Measurements from ENCODE around the gene MYD88. TPM values are rescaled to one million over a fixed set of nuclear protein-coding genes. Genes with fewer than 3 reads are reported as not detected.
A peak's percentile ranks its signal among the peaks of the same experiment; 100 is the strongest.

MYD88 gene
- polyA plus RNA-seq, 3 donors = 286 to 427 (median 398) TPM

- Histone ChIP-seq H2AFZ (ENCODE audit: insufficient read depth, low read depth, low read length, poor library complexity, severe bottlenecking) (no peak overlapping the region), H3K9ac (ENCODE audit: insufficient read depth, low read length, poor library complexity, severe bottlenecking) (no peak overlapping the region), H3K27ac (ENCODE audit: low read depth in 1 of 2, low read length in 2 of 2) (no peak overlapping the region), H3K4me3 (replicated peaks in 1 of 3; ENCODE audit: low read depth in 2 of 3, low read length in 3 of 3) (no peak overlapping the region), H3K4me1 (ENCODE audit: control insufficient read depth in 1 of 2, insufficient read depth in 2 of 2, low read length in 2 of 2) (peaks cover 56% of the 10 kb centered on the region in 2 donors), H3K4me2 (replicated peaks; ENCODE audit: extremely low read depth, low read length, poor library complexity, severe bottlenecking) (no peak overlapping the region), H3K79me2 (ENCODE audit: insufficient read depth, low read length) (no peaks in the 10 kb centered on the region), H3K27me3 (ENCODE audit: control insufficient read depth in 2 of 2, insufficient read depth in 2 of 2, low read length in 2 of 2) (no peaks in the 10 kb centered on the region), H4K20me1 (ENCODE audit: insufficient read depth, low read length) (no peaks in the 10 kb centered on the region), H3K9me3 (replicated peaks in 1 of 2; ENCODE audit: control insufficient read depth in 1 of 2, insufficient read depth in 1 of 2, low read length in 2 of 2) (no peaks in the 10 kb centered on the region), H3K36me3 (replicated peaks in 1 of 2; ENCODE audit: control insufficient read depth in 1 of 2, insufficient read depth in 2 of 2, low read length in 2 of 2) (no peaks in the 10 kb centered on the region)
- DNase-seq = no peak
- intact Hi-C loops (cut with micrococcal nuclease) = no loop called here
- no CpG with 5 or more reads among the region's 2 CpGs for WGBS (ENCODE audit: insufficient coverage)
- no peak for TF ChIP-seq CTCF (IDR thresholded peaks at IDR 0.05)
- no peaks in the 10 kb centered on the region for H3K27me3 Mint-ChIP-seq (ENCODE audit: low read depth in 3 of 3)
- H3K9me3 Mint-ChIP-seq = peaks cover 0 to 4% (median 3%) of the 10 kb centered on the region in 7 donors
- H3K4me1 Mint-ChIP-seq = peaks cover 56% of the 10 kb centered on the region
- H3K36me3 Mint-ChIP-seq = peaks cover 4 to 12% of the 10 kb centered on the region in 2 donors
- H3K27ac Mint-ChIP-seq = no peak overlapping the region
- no peak overlapping the region for H3K4me3 Mint-ChIP-seq
Observed at GRCh38 chr3:38155825-38156224, 17.4 kb downstream of the MYD88 start.

- Histone ChIP-seq H3K9ac (ENCODE audit: insufficient read depth, low read length, poor library complexity, severe bottlenecking) (no peak overlapping the region), H3K4me2 (replicated peaks; ENCODE audit: extremely low read depth, low read length, poor library complexity, severe bottlenecking) (no peak overlapping the region), H3K79me2 (ENCODE audit: insufficient read depth, low read length) (no peaks in the 10 kb centered on the region), H3K4me3 (replicated peaks in 1 of 3; ENCODE audit: low read depth in 2 of 3, low read length in 3 of 3) (no peak overlapping the region), H3K36me3 (replicated peaks in 1 of 2; ENCODE audit: control insufficient read depth in 1 of 2, insufficient read depth in 2 of 2, low read length in 2 of 2) (no peaks in the 10 kb centered on the region), H3K27ac (ENCODE audit: low read depth in 1 of 2, low read length in 2 of 2) (no peak overlapping the region), H3K9me3 (replicated peaks in 1 of 2; ENCODE audit: control insufficient read depth in 1 of 2, insufficient read depth in 1 of 2, low read length in 2 of 2) (no peaks in the 10 kb centered on the region), H2AFZ (ENCODE audit: insufficient read depth, low read depth, low read length, poor library complexity, severe bottlenecking) (no peak overlapping the region), H3K4me1 (ENCODE audit: control insufficient read depth in 1 of 2, insufficient read depth in 2 of 2, low read length in 2 of 2) (peaks cover 43 to 44% of the 10 kb centered on the region in 2 donors), H3K27me3 (ENCODE audit: control insufficient read depth in 2 of 2, insufficient read depth in 2 of 2, low read length in 2 of 2) (no peaks in the 10 kb centered on the region), H4K20me1 (ENCODE audit: insufficient read depth, low read length) (no peaks in the 10 kb centered on the region)
- Mint-ChIP-seq H3K9me3 (no peaks in the 10 kb centered on the region), H3K4me1 (peaks cover 44% of the 10 kb centered on the region), H3K36me3 (peaks cover 0 to 3% of the 10 kb centered on the region in 2 donors), H3K27me3 (ENCODE audit: low read depth in 3 of 3) (no peaks in the 10 kb centered on the region), H3K4me3 (no peak overlapping the region), H3K27ac (peak overlapping the region in 1 of 7 donors; percentile 40)
- intact Hi-C loops (cut with micrococcal nuclease) = no loop called here
- 100% methylated on average over 1 of the region's 2 CpGs for WGBS (ENCODE audit: insufficient coverage)
- no peak for TF ChIP-seq CTCF (IDR thresholded peaks at IDR 0.05)
- DNase-seq = no peak
Observed at GRCh38 chr3:38157117-38157516, 18.7 kb downstream of the MYD88 start.

Measured in CD14-positive monocyte (primary cell).